Stimulated activated CD4-positive, alpha-beta T cell treated with anti-CD3 and anti-CD28 coated beads, Interleukin-12 subunit alpha, Interleukin-12 subunit beta, amount 100 ng/mL, for 24 hours (primary cell): ENCODE measurements around the gene KRT86.
A peak's percentile ranks its signal among the peaks of the same experiment; 100 is the strongest.
"Not testable (repeated sequence)": the region's sequence is repeated elsewhere in the genome, so short reads cannot be mapped to it uniquely, and the experiment has no call there.

ENCODE experiments used
- DNase-seq, 2 experiments: peaks; one replicate each; pipeline ENCODE4 v3.0.0-alpha.2; 2020; ENCODE audit warnings: low read depth in 2 of 2

KRT86 gene

GRCh38 chr12:52238916-52239646 lies 35.4 kb upstream of the KRT86 start:
- DNase-seq: no peak

- DNase-seq: no peak
Measured at GRCh38 chr12:52239767-52240166, 34.7 kb upstream of the KRT86 start.

DNA sequence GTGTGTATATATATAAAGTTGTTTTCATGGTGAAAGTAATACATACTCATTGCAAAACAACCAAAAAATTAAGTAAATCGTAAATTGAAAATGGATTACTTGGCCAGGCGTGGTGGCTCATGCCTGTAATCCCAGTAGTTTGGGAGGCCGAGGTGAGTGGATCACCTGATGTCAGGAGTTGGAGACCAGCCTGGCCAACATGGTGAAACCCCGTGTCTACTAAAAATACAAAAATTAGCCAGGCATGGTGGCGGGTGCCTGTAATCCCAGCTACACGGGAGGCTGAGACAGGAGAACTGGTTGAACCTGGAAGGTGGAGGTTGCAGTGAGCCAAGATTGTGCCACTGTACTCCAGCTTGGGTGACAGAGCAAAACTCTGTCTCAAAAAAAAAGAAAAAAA lies 34.2 kb upstream of the KRT86 start:
- DNase-seq: not testable (repeated sequence)

DNA sequence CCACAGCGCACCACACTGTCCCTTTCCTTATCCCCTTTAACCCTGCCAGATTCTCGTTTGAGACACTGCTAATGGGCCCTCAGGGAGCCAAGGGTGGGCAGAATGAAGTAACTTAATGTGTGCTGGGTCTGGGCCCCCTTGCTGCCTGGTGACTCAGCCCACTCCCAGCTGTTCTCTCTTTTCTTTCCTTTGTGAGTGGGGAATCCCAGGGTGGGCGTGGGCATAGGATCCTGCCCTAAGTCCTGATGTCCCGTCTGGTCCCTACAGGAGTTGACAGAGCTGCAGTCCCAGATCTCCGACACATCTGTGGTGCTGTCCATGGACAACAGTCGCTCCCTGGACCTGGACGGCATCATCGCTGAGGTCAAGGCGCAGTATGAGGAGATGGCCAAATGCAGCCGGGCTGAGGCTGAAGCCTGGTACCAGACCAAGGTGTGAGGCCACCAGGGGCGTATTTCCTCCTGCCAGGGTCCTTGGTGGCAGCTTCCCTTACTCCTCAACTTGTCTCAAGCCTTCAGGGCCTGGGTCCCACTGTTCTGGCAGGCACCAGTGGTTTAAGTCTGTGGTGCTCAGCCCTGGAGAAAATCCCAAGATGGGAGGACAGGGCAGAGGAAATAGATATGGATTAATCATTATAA lies 33.1 kb upstream of the KRT86 start:
- DNase-seq: no peak

DNA sequence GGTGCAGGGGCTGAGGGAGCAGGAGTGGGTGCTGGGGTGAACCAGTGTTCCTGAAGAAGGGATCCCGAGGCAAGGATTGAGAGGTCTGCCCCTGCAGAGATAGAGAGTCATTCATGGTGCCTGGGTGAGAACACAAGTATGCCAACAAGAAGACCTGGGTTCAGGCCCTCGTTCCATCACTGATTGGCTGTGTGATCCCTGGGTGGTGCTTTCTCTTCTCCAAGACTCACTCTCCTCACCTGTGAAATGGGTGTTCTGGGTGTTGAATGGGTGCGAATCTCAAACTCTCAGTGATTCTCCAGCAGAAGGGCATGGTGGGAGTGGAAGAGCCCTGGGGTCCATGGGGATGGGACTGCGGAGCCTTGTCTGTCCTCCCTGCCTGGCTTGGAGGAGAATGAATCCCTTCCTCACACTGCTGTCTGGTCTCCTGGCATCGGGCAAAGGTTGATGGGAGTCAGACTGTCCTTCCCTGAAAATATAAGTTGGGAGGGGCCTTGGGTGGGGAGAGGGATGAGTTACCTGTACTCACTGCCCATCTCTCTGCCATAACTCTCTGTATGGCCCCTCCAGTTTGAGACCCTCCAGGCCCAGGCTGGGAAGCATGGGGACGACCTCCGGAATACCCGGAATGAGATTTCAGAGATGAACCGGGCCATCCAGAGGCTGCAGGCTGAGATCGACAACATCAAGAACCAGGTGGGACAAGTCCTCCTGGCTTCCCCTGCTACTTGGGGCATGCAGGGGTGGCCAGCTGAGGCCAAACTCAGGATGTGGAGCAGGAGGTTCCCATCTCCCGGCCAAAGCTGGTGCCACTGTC lies 31.8 kb upstream of the KRT86 start:
- no peak for DNase-seq

DNA sequence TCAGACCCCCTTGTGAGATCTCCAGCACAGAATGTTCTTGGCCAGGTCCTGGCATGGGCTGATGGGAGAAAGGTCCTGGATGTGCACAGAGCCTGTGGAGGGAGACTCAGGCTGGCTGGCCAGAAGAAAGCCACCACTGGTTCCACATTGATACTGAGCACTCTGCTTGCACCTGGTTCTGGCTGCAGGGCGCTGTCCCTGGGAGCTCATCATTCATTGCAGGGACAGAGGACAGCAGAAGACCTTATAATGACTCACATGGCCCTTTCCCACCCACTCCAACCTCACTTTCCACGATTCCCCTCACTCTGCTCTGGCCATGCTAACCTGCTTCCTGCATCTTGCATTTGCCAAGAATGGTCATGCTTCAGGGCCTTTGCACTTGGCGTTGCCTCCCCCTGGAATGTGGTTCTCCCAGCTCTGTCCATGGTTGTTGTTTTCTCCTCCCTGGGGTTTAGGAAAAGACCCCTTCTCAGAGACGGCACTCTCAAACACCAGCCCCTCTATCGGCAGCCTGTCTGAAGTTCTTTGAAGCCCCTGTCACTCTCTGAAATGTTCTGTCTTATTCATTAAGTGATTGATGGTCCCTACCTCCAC lies 31.1 kb upstream of the KRT86 start:
- no peak for DNase-seq

GRCh38 chr12:52243856-52244614 lies 30.4 kb upstream of the KRT86 start:
- DNase-seq: peak; percentile 54 to 62

GRCh38 chr12:52244615-52244994 lies 29.8 kb upstream of the KRT86 start:
- DNase-seq: no peak

DNA sequence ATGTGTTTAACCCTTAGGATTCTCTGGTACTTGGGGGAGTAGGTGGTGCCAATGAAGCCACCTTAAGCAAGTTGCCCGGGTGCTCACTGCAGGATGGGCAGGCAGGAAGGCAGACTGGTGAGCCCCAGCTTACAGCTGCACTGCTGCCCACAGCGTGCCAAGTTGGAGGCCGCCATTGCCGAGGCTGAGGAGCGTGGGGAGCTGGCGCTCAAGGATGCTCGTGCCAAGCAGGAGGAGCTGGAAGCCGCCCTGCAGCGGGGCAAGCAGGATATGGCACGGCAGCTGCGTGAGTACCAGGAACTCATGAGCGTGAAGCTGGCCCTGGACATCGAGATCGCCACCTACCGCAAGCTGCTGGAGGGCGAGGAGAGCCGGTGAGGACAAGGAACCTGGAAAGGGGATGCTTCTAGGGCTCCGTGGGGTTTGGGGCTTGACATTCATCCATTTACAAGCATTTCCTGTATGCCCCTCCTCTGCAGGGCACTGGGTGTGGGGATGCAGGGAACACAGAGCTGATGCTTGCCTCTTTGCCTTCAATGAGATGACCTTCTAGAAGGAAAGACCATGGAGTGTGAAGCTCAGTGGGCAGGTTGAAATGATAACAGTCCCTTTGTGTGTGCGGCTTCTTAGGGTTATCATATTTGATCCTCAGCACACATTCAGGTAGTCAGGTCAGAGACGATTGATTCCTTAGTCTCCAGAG lies 29.0 kb upstream of the KRT86 start:
- DNase-seq: no peak

GRCh38 chr12:52245962-52246569 lies 28.4 kb upstream of the KRT86 start:
- DNase-seq: no peak

GRCh38 chr12:52246720-52247621 lies 27.5 kb upstream of the KRT86 start:
- DNase-seq: no peak

DNA sequence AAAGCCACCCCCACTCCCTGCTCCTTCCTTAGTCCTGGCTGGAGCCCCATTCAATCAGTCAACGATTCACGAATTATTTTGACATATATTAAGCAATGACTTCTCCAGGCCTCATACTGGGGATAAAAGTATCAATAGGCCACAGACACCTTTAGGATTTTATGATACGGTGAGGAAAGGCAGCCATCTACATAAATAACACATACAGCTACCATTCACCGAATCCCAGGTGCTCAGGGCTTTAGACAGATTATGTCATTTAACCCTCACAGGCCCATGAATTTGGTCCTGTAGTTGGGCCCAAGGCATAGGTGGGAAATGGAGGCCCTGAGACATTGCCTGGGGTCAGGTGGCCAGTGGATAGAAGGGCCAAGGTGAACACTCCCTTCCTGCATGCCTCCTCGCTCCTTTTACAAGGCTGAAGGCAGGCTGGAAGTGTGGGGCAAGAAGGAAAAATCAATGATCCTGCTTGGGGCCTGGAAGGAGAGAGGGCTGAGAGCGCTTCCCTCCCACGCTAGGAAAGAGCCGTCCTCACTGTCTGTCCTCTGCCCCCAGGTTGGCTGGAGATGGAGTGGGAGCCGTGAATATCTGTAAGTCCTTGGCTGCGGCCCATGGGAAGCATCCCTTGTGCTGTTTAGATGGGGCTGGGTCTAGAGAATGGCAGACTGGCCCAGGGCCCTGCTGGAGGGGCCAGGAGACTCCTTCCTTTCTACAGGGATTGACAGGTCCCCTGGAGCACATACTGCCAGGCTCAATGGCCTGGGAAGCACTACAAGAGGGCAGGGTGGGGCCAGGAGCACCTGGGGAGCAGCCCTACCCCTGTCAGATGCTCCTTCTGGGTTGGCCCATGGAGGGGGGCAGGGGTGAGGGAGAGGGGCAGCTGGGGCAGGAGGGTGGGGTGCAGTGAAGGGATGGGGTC lies 26.6 kb upstream of the KRT86 start:
- no peak for DNase-seq

DNA sequence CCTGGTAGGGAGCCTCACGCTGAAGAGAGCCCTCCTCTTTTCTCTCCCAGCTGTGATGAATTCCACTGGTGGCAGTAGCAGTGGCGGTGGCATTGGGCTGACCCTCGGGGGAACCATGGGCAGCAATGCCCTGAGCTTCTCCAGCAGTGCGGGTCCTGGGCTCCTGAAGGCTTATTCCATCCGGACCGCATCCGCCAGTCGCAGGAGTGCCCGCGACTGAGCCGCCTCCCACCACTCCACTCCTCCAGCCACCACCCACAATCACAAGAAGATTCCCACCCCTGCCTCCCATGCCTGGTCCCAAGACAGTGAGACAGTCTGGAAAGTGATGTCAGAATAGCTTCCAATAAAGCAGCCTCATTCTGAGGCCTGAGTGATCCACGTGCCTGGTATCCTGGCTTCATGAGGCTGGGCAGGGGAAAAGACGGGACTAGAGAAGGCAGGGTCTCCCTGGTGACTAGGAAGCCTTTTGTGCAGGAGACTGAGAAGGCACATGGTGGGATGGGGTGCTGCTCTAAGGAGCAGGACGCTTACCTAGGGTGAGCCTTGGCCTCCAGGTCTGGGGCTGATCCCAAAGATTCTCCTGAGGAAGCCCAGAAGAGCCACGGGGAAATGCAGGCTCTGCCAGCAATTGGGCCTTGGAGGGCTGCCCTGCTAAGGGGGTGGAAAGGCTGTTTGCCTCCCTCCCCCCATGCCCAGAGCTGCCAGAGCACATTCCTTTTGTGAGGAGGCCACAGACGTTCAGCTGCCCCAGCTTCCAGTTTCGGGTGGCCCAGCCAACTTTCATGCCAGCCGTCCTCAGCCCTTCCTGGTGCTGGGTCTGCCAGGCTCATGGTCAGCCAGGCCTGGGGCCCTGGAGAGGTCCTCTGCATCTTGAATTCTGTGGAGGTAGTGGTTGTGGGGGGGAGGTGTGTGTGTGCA lies 25.6 kb upstream of the KRT86 start:
- DNase-seq: no peak

DNA sequence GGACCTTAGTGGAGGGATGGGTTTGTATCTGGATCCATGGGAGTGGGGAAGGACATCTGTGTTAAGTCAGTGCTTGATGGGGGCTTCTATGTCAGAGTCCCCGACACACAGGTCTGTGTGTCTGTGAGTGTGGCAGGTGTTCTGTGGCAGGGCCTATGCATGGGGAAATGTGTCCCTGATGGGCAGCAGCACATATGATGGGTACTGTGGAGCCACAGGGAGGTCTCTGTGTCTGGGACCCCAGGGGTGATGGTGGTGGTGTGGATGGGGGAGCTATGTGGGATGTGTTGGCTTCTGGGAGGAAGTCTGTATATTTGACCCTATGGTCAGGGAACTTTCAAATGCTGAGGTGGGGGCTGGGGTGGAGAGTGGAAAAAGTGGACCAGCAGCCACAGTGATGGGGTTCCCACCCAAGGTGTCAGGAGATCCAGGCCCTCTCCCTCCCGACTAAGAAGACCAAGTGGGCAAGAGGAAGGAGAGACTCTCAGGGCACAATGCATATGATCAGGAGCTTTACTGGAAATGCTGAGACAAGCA lies 24.9 kb upstream of the KRT86 start:
- DNase-seq: no peak

DNA sequence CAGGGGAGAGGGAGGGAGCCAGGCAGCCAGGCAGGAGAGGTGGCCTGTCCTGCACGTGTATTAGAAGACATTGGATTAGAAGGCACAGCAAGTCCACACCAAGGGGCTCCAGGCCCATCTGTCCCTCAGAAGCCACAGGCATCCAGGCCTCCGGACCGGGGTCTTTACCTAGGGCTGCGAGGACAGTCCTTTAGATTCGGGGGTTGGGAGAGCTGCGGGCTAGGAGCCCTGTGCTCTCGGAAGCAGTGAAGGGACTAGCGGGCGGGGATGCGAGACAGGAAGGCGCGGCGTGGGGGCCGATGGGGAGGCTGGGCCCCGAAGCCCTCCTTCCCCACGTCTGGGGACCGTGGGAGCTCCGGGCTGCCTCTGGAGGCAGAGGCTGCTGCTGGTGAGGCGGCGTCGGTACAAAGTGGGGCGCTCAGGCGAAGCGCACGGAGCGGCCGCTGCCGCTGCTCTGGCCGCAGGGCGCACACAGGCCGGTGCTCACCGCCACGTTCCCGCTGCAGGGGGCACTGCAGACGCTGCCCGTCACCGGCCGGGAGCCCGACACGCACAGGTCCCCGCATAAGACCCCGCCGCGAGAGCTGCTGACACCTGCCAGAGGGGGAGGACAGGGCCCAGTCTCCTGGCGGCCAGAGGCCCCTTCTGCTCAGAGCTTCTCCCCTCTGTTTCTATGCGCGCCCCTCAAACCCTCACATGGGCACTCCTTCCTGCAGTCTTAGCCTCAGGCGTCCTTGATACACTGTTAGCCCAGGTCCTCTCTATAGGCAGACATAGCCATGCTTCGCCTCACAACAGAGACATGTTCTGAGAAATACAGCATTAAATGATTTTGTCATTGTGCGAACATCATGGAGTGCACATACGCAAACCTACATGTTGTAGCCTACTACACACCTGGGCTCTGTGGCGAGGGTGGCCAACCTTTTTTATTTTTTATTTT lies 24.1 kb upstream of the KRT86 start:
- DNase-seq: no peak
